HG02678 (cell line): ENCODE results near the gene IQSEC1.
A peak's percentile ranks its signal among the peaks of the same experiment; 100 is the strongest.

Source experiments
- ATAC-seq: cut with Tn5 transposase; IDR thresholded peaks from one replicate; pipeline ENCODE4 v1.9.1; 2021; ENCODE audit warnings: mild to moderate bottlenecking, moderate library complexity; ENCODE audit not compliant: unreplicated experiment

IQSEC1 gene

DNA sequence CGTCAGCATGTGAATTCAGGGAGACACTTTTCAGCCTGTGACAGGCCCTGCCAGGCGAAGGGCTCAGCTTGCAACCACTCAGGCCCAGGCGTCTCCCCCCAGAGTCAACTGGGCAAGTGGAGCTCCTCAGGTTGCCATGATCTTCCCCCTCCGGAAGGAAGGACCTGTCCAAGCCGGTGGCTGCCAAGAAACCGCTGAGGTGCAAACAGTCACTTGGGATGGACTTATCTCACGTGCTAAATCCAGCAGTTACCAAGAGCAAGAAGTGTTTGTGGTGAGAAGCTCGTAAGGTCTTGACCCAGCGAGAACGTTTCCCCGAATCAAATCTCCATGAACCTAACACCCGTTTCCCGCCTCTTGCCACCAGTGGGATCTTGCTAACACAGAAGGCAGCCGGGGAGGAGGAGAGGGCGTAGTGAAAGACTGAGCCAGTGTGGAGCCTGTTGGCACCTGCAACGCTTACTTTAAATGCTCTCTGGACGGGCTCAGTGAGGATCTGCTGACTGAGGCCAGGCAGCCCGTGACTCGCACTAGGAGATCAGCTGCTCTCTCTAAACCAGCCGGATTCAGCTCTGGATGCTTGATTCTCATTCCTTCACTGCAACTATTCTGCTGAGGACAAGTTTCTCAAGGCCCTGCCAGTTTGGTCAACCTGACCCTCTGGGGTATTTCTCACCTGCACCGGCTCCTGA lies 39.0 kb downstream of the IQSEC1 start:
- no peak for ATAC-seq

DNA sequence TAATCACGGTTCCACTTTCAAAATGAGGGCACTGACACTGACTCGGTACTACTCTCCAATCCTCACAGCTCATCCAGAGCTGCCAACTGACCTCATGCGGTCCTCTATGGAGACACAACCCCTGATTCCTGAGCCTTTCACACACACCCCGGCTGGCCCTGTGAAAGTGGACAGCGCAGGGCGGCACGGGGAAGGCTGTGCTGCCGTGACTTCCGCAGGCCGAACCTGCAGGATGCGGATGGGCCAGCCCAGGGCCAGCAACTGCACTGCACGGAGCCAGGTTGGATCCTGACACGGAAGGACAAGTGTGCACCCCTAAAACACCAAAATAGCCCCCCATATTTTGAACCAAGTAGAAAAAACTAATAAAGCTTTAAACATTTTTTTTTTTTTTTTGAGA lies 41.0 kb downstream of the IQSEC1 start:
- no peak for ATAC-seq

DNA sequence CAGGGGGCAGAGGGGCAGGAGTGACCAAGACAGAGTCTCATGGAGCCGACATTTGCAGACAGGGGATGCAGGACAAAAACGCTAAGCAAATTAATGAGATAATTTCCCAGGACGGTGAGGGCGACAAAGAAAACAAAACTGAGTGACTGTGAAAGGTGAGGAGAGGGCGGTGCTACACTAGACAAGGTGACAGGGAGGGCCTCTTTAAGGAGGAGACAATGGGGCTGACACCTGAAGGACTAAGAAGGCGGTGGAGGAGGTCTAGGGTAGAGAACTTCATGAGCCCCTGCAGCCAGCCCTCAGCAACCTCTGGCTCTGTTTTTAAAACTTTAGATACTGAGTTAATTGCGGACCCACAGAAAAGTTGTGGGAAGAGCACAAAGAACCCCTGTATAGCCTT lies 41.6 kb downstream of the IQSEC1 start:
- no peak for ATAC-seq

DNA sequence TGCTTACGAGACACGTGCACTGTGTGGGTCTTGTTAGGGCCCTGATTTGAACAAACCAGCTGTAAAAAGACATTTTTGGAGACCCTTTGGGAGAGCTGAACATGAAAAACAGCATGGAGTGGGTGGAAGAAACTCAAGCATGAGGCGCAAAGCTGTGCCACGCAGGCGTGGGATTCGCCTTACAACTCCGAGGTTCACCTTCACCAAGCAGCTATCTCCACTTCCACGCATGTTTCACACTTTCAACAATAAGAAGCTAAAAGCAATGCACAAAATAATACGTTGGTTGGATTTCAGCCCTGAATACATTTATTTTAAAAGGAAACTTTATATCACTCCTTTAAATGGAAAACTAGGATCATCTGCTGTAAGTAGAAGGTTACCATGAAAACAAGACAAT lies 42.5 kb downstream of the IQSEC1 start:
- no peak for ATAC-seq

DNA sequence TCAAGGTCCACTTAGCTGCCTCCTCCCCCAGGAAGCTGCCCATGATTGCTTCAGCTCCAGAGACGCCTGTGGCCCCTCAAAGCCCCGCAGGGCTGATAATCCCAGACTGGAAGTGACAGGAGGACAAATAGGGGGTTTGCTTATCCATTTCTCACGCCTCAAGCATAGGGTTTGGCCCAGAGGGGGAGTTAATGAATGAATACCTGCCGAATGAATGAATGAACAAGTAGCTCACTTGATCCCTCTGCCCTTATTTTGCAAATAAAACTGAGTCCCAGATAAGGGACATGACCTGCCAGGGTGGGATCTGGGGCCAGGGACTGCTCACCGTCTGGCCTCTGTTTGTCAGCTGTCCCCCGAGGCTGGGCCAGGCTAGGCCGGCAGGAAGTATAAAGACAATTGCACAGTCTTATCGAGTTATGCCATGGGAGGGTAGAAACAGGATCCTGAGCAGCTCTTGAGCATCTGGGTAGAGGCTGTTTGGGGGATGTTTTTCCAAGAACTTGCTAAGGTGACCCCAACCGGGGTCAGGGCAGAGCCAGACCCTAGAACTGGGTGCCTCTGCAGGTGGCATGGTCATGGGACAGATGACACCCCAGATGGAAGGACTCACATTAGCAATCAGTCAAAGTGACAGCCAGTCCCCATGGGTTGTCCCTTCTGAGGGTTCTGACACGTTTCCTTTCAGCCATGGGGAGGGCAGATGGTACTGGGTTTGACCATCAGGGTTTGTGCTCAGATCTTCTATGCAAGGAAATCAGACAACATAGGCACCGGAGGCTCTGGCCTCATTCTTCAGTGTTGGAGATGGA lies 45.0 kb downstream of the IQSEC1 start:
- no peak for ATAC-seq

DNA sequence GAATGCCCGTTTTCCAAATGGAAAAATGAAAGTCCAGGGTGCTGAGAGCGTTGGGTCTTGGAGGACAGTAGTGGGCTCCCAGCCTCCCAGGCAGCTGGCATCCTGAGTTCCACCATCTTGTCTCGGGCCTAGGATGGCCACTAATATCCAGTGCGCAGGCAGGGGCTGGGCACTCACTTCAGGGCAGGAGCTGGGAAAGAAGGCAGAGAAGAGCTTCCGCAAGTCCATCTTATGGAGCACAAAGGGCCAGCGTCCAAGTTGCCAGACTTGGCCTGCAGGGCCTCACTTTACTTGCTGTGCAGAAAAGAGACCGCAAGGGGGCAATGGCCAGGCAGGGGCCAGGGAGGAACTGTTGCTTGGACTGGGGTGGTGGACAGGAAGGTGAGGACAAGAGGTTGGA lies 46.1 kb downstream of the IQSEC1 start:
- no peak for ATAC-seq

DNA sequence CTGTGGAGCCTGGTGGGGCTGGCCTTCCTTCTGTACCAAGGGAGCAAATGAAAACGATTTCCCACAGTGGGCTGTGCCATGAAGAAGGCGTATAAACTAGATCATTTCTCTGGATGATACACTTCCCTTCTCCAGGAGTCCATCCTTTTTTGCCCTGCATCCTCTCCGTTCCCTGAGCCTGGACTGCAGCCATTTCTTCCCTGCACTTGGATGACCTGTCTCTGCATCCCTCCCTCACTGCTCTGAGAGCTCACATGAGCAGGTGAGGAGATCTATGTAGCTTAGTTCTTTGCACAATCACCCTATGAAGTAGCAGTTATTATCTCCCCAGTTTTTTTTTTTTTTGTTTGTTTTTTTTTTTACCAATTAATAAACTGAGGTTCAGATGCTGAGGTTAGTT lies 46.7 kb downstream of the IQSEC1 start:
- ATAC-seq = no peak

DNA sequence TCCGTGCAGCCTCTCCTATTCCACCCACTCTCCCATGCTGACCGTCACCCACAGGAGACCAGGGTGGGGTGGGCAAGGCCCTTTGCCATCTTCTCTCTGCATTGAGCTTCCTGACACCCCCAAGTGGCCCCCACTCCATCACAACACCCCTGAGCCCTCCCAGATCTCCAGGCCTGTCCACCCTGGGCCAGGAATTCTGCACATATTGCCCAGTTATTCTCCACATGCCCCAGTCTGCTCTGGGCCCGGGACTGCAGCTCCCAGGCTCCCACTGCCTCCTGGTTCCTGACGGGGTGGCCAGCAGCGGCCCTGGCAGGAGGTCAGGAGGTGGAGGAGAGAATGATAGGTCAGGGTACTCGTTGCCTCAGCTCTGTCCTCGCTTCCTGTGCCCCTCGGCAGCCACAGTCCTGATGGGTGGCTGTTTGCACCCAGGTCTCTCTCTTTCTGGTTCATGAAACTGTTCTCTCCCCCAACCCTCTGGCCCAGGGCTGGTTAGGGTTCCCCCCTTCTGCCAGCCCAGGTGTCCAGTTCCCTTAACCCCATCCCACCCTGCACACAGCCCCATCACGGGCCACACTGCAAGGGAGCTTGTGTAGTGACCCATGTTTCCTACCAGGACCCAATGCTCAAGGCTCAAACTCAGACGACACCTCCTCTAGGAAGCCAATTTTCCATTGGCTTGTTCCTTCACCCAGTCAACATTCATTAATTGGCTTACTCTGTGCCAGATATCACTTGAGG lies 47.3 kb downstream of the IQSEC1 start:
- ATAC-seq = no peak

DNA sequence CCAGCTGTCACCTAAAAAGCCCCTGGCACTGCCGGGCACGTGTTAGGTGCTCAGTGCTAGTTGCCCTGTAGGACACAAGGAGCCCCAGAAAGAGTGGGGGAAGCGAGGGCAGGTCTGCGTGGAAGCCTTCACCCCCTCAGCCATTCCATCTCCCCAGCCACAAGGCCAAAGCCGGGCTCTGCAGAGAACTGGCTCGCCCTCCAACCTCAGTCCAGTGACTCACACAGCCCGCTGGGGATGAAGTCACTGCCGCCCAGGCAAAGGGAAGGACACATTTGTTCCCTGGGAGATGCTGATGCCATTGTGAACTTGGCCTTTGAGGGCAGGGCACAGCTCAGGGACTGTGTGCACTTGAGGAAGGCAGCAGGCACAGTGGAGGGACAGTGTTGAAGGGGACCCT lies 48.1 kb downstream of the IQSEC1 start:
- ATAC-seq = no peak

DNA sequence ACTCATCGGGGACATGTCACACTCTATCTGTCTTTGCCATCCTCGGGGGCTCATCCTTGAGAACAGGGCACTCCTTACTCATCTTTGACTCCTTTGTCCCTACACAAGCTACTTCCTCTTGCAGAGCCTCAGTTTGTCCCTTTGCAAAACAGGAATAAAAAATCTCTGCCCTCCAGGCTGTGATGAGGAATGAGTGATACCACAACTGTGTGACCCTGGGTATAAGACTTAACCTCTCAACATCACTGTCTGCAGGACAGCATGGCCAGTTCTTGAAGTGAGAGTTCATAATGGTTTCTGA lies 48.5 kb downstream of the IQSEC1 start:
- ATAC-seq = no peak

DNA sequence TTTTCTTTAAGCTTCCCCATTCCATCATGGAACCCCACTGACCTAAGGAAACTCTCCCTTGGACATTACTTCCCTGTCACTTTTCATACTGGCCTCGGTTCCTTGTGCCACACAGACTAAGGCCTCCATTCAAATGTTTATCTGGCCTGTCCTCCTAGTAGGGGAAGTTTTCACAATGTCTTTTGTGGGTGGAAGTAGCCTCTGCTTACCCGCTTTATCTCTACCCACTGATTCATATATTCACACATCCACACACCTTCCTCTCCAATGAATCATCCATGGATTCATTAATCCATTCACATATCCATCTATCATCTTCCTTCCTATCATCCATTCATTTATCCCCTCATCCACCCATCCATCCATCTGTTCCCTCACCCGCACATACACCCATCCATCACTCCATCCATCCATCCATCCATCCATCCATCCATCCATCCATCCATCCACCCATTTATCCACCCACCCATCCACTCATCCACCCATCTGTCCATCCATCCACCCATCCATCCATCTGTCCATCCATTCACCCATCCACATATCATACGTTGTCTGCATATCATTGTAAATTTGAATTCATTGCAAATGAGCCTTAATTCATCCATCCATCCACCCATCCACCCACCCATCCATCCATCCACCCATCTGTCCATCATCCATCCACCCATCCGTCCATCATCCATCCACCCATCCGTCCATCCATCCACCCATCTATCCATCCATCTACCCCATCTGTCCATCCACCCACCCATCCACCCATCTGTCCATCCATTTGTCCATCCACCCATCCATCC lies 49.1 kb downstream of the IQSEC1 start:
- no peak for ATAC-seq

DNA sequence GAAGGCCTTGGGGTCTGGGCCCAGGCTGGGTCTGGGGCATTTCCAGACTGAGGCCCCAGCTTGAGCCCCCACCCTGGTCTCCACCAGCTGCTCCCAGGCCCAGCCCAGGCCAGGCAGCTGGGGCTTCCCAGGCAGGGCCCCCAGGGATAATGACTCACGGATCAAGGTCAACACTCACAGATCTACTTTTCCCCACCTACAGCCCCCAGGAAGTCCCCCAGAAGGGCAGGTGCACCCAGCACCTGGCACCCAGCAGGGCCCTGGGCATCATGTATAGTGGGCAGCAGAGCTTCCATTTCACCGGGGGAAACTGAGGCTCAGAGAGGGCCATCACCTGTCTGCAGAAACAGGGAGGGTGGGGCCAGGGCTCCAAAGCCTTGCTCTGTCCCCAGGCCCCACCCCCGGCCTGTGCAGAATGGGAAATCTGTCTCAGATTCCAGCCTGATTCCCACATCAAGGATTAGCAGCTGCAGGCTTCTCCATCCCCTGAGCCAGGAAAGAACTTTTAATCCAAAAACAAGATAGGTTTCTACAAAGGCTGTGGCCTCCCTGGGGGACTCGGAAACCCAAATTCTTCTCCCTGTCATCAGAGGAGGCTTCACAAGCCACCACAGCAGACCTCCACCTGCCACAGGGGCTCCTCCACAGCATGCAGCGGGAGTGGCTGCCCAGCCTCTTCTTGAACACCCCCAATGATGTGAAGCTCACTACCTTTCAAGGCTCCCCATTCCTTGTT lies 49.8 kb downstream of the IQSEC1 start:
- peak; percentile 28 for ATAC-seq

DNA sequence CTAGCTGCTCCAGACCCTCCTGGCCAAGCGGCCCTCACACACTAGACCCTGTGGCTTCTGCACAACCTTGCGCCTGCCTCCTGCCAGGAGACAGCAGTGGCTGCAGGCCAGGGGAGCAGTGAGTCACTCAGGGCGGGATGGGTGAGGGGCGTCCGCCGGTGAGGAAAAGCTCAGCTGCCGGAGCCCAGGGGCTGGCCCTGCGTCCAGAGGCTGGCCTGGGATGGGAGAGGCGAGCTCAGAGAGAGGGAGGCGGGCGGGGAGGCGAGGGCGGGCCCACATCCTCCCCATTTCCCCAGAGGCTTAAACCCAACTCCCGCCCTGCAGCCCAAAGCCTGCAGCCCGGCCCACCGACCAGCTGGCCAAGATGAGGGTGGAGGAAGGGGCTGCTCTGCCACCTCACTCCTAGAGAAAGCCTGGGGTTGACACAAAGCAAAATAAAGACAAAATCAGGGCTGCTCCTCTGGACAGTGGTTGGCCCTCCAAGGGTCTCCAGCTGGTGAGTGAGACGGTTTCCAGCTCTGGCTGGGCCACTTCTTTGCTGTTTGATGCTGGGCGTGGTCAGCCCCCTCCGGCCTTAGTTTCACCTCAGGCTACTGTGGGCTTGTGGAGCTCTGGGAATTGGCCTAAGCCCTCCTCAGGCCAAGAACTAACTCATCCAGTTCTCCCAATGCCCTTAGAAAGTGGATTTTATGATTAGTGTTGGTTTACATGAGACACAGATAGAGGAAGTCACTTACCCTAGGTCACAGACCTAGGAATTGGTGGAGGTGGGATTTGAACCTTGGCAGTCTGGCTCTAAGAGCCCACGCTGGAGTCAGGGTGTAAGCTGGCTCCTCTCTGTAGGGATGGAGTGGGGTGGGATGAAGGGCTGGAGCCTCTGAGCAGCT lies 50.6 kb downstream of the IQSEC1 start:
- peak; percentile 51 for ATAC-seq

DNA sequence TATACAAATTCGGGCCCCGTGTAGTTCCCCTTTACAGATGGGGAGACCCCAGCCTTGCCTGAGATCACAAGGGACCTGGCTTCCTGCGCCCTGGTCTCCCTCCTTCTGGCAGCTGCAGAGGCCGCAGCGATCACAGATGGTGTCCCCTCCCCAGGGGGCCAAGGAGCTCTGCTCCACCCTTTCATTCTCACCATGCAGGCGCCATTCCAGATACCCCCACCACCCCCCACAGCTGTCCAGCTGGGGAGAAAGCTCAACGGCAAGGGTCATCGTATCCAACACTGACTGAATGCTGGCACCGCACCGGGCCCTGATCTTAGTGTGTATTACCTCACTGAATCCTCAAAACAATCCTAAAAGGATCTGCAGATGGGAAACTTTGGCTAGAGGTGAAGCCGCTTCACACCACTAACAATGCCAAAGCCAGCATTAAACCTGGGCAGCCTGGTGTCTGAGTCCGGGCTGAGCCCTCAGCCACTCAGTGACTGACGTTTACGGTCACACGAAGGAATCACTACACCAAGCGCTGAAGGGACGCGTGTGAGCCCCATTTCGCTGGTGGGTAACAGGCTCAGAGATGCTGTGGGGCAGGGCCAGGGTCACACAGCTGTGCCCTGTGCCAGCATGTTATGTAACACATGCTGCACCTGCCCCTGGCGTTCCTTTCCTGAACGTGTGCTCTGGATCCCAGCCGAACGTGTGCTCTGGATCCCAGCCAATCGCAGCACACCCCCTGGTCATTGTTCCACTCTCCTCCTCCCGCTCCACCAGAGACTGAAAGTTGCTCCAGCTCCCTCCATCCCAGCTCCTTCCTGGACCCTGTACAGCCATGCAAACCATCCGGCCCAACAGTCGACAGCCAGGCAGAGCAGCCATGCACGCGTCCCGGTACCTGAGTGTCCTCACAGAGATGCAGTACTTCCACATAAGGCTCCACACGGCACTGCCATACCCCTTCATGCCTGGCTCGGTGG lies 51.8 kb downstream of the IQSEC1 start:
- peak; percentile 20 for ATAC-seq

DNA sequence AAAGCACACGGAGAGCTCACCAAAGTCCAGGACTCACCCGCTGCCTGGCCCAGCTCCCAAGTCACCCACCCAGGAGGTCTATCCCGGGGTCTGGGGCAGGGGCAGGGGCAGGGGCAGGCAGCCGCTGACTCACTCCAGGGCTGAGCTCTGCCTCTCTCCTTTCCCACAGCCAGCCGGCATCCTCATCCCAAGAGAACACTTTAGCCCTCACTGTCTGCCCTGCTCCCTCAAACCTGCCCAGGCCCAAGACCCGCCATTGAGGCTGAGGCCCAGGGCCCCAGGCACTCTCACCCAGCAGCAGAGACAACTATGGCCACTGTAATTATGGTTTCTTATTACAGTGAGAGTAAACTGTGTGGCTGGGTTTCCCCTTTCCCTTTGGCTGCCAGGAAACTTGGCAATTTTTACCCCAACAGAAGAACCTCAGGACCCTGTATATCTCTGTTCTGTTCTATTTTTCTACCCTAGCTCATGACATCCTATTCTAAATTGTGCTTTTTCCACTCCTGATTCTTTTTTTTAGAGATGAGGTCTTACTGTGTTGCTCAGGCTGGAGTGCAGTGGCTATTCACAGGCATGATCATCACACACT lies 53.0 kb downstream of the IQSEC1 start:
- no peak for ATAC-seq

DNA sequence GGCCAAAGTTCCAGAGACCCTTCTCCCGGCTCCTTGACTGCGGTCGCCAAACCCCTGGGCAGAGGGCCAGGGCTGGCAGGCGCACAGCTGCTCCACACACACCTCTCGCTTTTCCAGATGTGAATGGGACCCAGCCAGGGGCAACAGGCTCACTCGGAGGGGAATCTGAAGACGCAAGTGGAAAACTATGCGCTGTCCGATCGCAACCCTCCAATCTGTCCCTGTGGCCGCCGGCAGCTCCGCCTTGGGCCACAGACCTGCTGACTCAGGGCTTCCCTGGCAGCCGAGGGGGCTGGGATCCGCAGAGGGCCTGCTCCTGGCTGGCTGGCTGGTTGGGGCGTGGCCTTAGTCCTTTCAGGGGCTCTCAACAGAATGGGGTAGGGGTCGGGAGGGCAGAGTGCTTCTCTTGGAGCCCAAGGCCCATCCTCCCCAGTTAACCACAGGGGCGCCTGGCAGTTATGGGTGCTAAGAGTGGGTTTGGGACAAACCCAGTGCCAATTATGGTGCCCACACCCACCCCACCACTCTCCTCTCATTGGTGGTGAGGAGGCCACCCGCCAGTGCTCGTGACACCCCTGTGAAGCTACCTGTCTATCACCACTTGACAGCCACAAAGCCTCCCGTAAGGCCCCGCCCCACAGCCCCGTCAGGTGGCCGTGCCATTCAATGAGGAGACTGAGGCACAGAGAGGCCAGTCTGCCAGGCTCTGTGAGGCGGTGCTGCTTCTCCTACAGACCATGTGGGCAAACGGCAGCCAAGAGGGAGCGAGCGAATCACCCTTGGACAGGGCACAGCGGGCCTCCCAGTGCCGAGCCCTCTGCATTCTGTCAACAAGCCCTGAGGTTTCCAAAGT lies 53.8 kb downstream of the IQSEC1 start:
- no peak for ATAC-seq
